ENCODE results near the gene POLD4. TPM values are rescaled to one million over a fixed set of nuclear protein-coding genes. Genes with fewer than 3 reads are reported as not detected.

Gene POLD4
- total and polyA plus RNA-seq, 12 donors: 13.0 to 166 (median 95.6) TPM

- Histone ChIP-seq H3K27ac (peak overlapping the region in 1 of 5 donors; percentile 68), H3K9me3 (replicated peaks in 1 of 3) (no peaks in the 10 kb centered on the region), H3K4me3 (peak overlapping the region in 2 of 4 donors; percentile 26 to 85), H3K36me3 (replicated peaks in 1 of 2) (peaks cover 0 to 30% of the 10 kb centered on the region in 2 donors), H3K27me3 (no peaks in the 10 kb centered on the region), H3K4me1 (replicated peaks in 1 of 2) (peaks cover 15 to 21% of the 10 kb centered on the region in 2 donors)
- intact Hi-C loops (cut with DNase I): loop anchor here in 1 of 2 donors (5.0 kb wide), 1 partner anchor 35 kb away; the partner anchor contains the start of gene GRK2
- 24 to 93% (median 32%) methylated on average over 3 to 23 of the region's 23 CpGs for WGBS, 4 donors
- TF ChIP-seq POLR2A (IDR thresholded peaks at IDR 0.05) (no peak), CTCF (IDR thresholded peaks at IDR 0.05) (no peak)
- DNase-seq: peak in 6 of 7 donors; percentile 13 to 62 (median 34)
Measured at GRCh38 chr11:67302571-67303131, 50.7 kb downstream of the POLD4 start.

- TF ChIP-seq POLR2A (IDR thresholded peaks at IDR 0.05) (no peak), CTCF (IDR thresholded peaks at IDR 0.05) (no peak)
- DNase-seq: peak in 6 of 7 donors; percentile 12 to 74 (median 24)
- no peak overlapping the region for H3K27ac ChIP-seq
- 67 to 83% (median 71%) methylated on average over 12 to 15 of the region's 15 CpGs for WGBS, 4 donors
- peaks cover 15 to 21% of the 10 kb centered on the region in 2 donors for H3K4me1 ChIP-seq (replicated peaks in 1 of 2)
- no peaks in the 10 kb centered on the region for H3K9me3 ChIP-seq (replicated peaks in 1 of 3)
- no peaks in the 10 kb centered on the region for H3K27me3 ChIP-seq
- intact Hi-C loops (cut with DNase I): loop anchor here in 1 of 2 donors (5.0 kb wide), 1 partner anchor 35 kb away; the partner anchor contains the start of gene GRK2
- peaks cover 0 to 31% of the 10 kb centered on the region in 2 donors for H3K36me3 ChIP-seq (replicated peaks in 1 of 2)
- peak overlapping the region in 1 of 4 donors; percentile 85 for H3K4me3 ChIP-seq
Measured at GRCh38 chr11:67301951-67302516, 51.3 kb downstream of the POLD4 start.

GRCh38 chr11:67301313-67301921 lies 51.9 kb downstream of the POLD4 start:
- WGBS, 4 donors: 87 to 100% (median 93%) methylated on average over 3 to 28 of the region's 28 CpGs
- peak in 3 of 7 donors; percentile 12 to 19 (median 14) for DNase-seq
- no peaks in the 10 kb centered on the region for H3K9me3 ChIP-seq (replicated peaks in 1 of 3)
- peaks cover 15 to 21% of the 10 kb centered on the region in 2 donors for H3K4me1 ChIP-seq (replicated peaks in 1 of 2)
- H3K36me3 ChIP-seq (replicated peaks in 1 of 2): peaks cover 0 to 37% of the 10 kb centered on the region in 2 donors
- H3K27ac ChIP-seq: no peak overlapping the region
- H3K4me3 ChIP-seq: no peak overlapping the region
- TF ChIP-seq POLR2A (IDR thresholded peaks at IDR 0.05) (no peak), CTCF (IDR thresholded peaks at IDR 0.05) (no peak)
- no peaks in the 10 kb centered on the region for H3K27me3 ChIP-seq
- intact Hi-C loops (cut with DNase I): loop anchor here in 1 of 2 donors (5.0 kb wide), 1 partner anchor 34 kb away; the partner anchor contains the start of gene GRK2

Small RNA genes lying within 50 kb of the gene (small RNA-seq; reads per million reads assigned to genes)
- gene RN7SKP239 (0 reads per million in 2 donors), gene RNU6-1238P (0 reads per million in 2 donors)

Other genes starting within 250 kb of the POLD4 start
- 10 to 100 TPM; 30.6 to 65.3 (median 52.6) TPM for gene KDM2A, start 234.3 kb downstream of the POLD4 start, total RNA-seq
- gene KDM2A, start 234.3 kb downstream of the POLD4 start, polyA plus RNA-seq: 10 to 100 TPM; 33.8 to 50.5 (median 36.4) TPM
- gene GRK2, start 87.1 kb downstream of the POLD4 start, total RNA-seq: 10 to 100 TPM; 32.2 to 73.7 (median 59.0) TPM
- 100 to 1,000 TPM in 1 of 3 donors, 10 to 100 TPM in 2; 26.4 to 159 (median 71.3) TPM for gene GRK2, start 87.1 kb downstream of the POLD4 start, polyA plus RNA-seq
- gene ANKRD13D, start 64.2 kb downstream of the POLD4 start, total RNA-seq: 10 to 100 TPM in 8 of 9 donors, 1 to 10 TPM in 1; 9.2 to 52.9 (median 38.6) TPM
- gene ANKRD13D, start 64.2 kb downstream of the POLD4 start, polyA plus RNA-seq: 100 to 1,000 TPM in 1 of 3 donors, 10 to 100 TPM in 1, 1 to 10 TPM in 1; 8.7 to 205 (median 99.8) TPM
- 10 to 100 TPM in 8 of 9 donors, 1 to 10 TPM in 1; 5.7 to 31.2 (median 25.0) TPM for gene SSH3, start 50.0 kb downstream of the POLD4 start, total RNA-seq
- 10 to 100 TPM in 2 of 3 donors, 1 to 10 TPM in 1; 4.2 to 35.2 (median 21.8) TPM for gene SSH3, start 50.0 kb downstream of the POLD4 start, polyA plus RNA-seq
- gene CLCF1, start 20.1 kb upstream of the POLD4 start, total RNA-seq: 10 to 100 TPM in 1 of 9 donors, 1 to 10 TPM in 5, under 1 TPM in 3; 0.17 to 11.7 (median 2.9) TPM
- gene CLCF1, start 20.1 kb upstream of the POLD4 start, polyA plus RNA-seq: 10 to 100 TPM in 1 of 3 donors, 1 to 10 TPM in 2; 2.8 to 16.1 (median 5.6) TPM
- 10 to 100 TPM in 7 of 9 donors, 1 to 10 TPM in 2; 7.6 to 29.0 (median 13.1) TPM for gene RAD9A, start 38.4 kb upstream of the POLD4 start, total RNA-seq
- 10 to 100 TPM in 2 of 3 donors, 1 to 10 TPM in 1; 5.4 to 57.7 (median 36.2) TPM for gene RAD9A, start 38.4 kb upstream of the POLD4 start, polyA plus RNA-seq
- gene PPP1CA, start 48.3 kb upstream of the POLD4 start, total RNA-seq: 100 to 1,000 TPM; 126 to 289 (median 168) TPM
- gene PPP1CA, start 48.3 kb upstream of the POLD4 start, polyA plus RNA-seq: 100 to 1,000 TPM; 105 to 140 (median 116) TPM
- 1 to 10 TPM in 6 of 9 donors, under 1 TPM in 2, not detected in 1; 0.28 to 9.1 (median 3.6) TPM for gene TBC1D10C, start 50.5 kb upstream of the POLD4 start, total RNA-seq
- gene TBC1D10C, start 50.5 kb upstream of the POLD4 start, polyA plus RNA-seq: 10 to 100 TPM in 1 of 3 donors, 1 to 10 TPM in 1, under 1 TPM in 1; 0.35 to 16.5 (median 4.6) TPM
- gene CARNS1, start 62.1 kb upstream of the POLD4 start, total RNA-seq: under 1 TPM in 8 of 9 donors, not detected in 1; 0.10 to 0.80 (median 0.30) TPM
- gene CARNS1, start 62.1 kb upstream of the POLD4 start, polyA plus RNA-seq: under 1 TPM; 0.37 to 0.56 (median 0.51) TPM
- gene RPS6KB2, start 74.9 kb upstream of the POLD4 start, total RNA-seq: 10 to 100 TPM; 37.4 to 96.6 (median 47.0) TPM
- 100 to 1,000 TPM in 1 of 3 donors, 10 to 100 TPM in 2; 36.6 to 111 (median 78.6) TPM for gene RPS6KB2, start 74.9 kb upstream of the POLD4 start, polyA plus RNA-seq
- 1 to 10 TPM; 1.2 to 7.5 (median 3.9) TPM for gene PTPRCAP, start 84.1 kb upstream of the POLD4 start, total RNA-seq
- gene PTPRCAP, start 84.1 kb upstream of the POLD4 start, polyA plus RNA-seq: 10 to 100 TPM in 1 of 3 donors, 1 to 10 TPM in 1, under 1 TPM in 1; 0.57 to 13.4 (median 8.0) TPM
- 100 to 1,000 TPM in 5 of 9 donors, 10 to 100 TPM in 4; 65.1 to 142 (median 102) TPM for gene CORO1B, start 89.9 kb upstream of the POLD4 start, total RNA-seq
- 100 to 1,000 TPM in 2 of 3 donors, 10 to 100 TPM in 1; 28.9 to 159 (median 141) TPM for gene CORO1B, start 89.9 kb upstream of the POLD4 start, polyA plus RNA-seq
- gene GPR152, start 99.2 kb upstream of the POLD4 start, total RNA-seq: under 1 TPM in 1 of 9 donors, not detected in 8; 0.18 TPM
- gene GPR152, start 99.2 kb upstream of the POLD4 start, polyA plus RNA-seq: not detected
- 1 to 10 TPM in 5 of 9 donors, under 1 TPM in 3, not detected in 1; 0.28 to 3.8 (median 1.5) TPM for gene CABP4, start 101.8 kb upstream of the POLD4 start, total RNA-seq
- 1 to 10 TPM in 2 of 3 donors, under 1 TPM in 1; 0.31 to 2.1 (median 1.1) TPM for gene CABP4, start 101.8 kb upstream of the POLD4 start, polyA plus RNA-seq
- gene TMEM134, start 115.7 kb upstream of the POLD4 start, total RNA-seq: 100 to 1,000 TPM in 3 of 9 donors, 10 to 100 TPM in 6; 32.3 to 257 (median 96.8) TPM
- 100 to 1,000 TPM in 2 of 3 donors, 10 to 100 TPM in 1; 15.5 to 103 (median 102) TPM for gene TMEM134, start 115.7 kb upstream of the POLD4 start, polyA plus RNA-seq
- gene AIP, start 129.5 kb upstream of the POLD4 start, total RNA-seq: 100 to 1,000 TPM in 2 of 9 donors, 10 to 100 TPM in 7; 62.0 to 114 (median 74.1) TPM
- 100 to 1,000 TPM in 2 of 3 donors, 10 to 100 TPM in 1; 35.3 to 152 (median 119) TPM for gene AIP, start 129.5 kb upstream of the POLD4 start, polyA plus RNA-seq
- 100 to 1,000 TPM in 1 of 9 donors, 10 to 100 TPM in 8; 16.4 to 146 (median 45.1) TPM for gene PITPNM1, start 151.8 kb upstream of the POLD4 start, total RNA-seq
- 10 to 100 TPM; 42.6 to 70.9 (median 62.1) TPM for gene PITPNM1, start 151.8 kb upstream of the POLD4 start, polyA plus RNA-seq
- 100 to 1,000 TPM in 1 of 9 donors, 10 to 100 TPM in 8; 34.0 to 218 (median 50.4) TPM for gene CDK2AP2, start 154.6 kb upstream of the POLD4 start, total RNA-seq
- 100 to 1,000 TPM in 1 of 3 donors, 10 to 100 TPM in 2; 55.4 to 110 (median 85.6) TPM for gene CDK2AP2, start 154.6 kb upstream of the POLD4 start, polyA plus RNA-seq
- gene CABP2, start 169.9 kb upstream of the POLD4 start, total RNA-seq: not detected
- gene CABP2, start 169.9 kb upstream of the POLD4 start, polyA plus RNA-seq: not detected
- gene GSTP1, start 230.3 kb upstream of the POLD4 start, total RNA-seq: 1,000 to 10,000 TPM in 1 of 9 donors, 100 to 1,000 TPM in 8; 332 to 1,325 (median 444) TPM
- 100 to 1,000 TPM; 267 to 762 (median 466) TPM for gene GSTP1, start 230.3 kb upstream of the POLD4 start, polyA plus RNA-seq